Activated T-helper 9 cell treated with anti-CD3 and anti-CD28 coated beads, Interleukin-2, amount 50 U/mL, for 16 hours (primary cell): ENCODE data around the gene PSEN1.

Experiments used
- DNase-seq: peaks from one replicate; pipeline ENCODE4 v3.0.0-alpha.2; 2020; ENCODE audit warnings: low read depth

The PSEN1 gene

DNA sequence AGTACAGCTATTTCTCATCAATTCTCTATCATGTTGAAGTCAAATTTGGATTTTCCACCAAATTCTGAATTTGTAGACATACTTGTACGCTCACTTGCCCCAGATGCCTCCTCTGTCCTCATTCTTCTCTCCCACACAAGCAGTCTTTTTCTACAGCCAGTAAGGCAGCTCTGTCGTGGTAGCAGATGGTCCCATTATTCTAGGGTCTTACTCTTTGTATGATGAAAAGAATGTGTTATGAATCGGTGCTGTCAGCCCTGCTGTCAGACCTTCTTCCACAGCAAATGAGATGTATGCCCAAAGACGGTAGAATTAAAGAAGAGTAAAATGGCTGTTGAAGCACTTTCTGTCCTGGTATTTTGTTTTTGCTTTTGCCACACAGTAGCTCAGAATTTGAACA is 83.8 kb downstream of the PSEN1 start:
- no peak for DNase-seq

DNA sequence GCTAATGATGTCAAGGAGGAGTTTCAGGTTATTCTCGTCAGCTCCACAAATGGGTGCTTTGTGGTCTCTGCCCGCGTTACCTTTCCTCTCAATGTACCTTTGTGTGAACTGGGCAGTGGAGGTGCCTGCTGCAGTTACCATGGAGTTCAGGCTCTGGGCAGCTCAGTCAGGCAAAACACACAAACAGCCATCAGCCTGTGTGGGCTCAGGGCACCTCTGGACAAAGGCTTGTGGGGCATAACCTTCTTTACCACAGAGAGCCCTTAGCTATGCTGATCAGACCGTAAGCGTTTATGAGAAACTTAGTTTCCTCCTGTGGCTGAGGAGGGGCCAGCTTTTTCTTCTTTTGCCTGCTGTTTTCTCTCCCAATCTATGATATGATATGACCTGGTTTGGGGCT is 84.3 kb downstream of the PSEN1 start:
- no peak for DNase-seq

- no peak for DNase-seq
Observed at GRCh38 chr14:73221945-73222344, 85.6 kb downstream of the PSEN1 start.

DNA sequence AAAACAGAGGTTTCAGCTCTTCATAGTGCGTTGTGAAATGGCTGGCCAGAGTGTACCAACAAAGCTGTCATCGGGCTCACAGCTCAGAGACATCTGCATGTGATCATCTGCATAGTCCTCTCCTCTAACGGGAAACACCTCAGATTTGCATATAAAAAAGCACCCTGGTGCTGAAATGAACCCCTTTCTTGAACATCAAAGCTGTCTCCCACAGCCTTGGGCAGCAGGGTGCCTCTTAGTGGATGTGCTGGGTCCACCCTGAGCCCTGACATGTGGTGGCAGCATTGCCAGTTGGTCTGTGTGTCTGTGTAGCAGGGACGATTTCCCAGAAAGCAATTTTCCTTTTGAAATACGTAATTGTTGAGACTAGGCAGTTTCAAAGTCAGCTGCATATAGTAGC is 86.7 kb downstream of the PSEN1 start:
- no peak for DNase-seq

- no peak for DNase-seq
Observed at GRCh38 chr14:73225496-73225895, 89.2 kb downstream of the PSEN1 start.

DNA sequence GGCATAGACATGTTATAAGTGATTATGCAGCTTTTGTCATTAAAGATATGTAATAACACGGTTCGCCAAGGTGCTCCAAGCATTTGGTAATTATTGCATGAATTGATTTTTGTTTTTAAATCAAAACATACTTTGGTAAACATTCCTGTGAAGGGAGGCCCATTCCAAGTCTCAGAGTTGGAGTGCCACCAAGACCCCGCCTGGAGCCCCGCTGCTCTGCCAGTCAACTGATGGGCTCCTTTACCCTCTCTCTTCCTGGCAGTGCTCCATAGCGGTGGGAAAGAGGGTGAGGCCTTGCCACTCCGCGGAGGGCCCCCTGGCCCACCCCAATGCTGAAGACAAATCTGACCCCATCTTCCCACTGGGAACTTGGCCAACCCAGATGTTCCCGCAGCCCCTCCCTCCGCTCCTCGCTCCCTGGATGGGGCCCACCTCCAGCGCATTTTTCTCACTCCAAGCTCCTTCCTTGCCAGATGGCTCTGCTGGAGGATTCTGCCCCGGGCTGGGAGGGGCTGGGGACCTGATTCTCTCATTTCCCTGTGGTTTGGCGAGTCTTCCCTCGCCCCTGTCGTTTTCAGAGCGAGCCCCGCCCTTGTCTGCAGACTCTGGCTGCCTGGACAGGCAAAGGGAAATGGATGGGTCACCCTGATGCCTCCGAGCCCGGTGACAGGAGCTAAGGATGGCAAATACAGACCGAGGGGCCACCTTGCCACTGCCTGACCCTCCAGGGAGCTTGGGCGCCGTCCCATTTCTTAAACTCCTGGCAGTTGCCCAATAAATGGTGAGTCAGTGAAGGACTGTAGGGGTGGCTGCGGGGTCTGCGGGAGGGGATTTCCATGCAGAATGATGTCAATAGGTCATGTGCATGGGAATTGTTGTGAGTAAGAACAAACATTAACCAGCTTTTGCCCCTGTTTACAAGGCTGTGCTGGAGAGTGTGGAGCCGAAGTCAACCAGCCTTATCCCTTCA is 91.8 kb downstream of the PSEN1 start:
- no peak for DNase-seq

DNA sequence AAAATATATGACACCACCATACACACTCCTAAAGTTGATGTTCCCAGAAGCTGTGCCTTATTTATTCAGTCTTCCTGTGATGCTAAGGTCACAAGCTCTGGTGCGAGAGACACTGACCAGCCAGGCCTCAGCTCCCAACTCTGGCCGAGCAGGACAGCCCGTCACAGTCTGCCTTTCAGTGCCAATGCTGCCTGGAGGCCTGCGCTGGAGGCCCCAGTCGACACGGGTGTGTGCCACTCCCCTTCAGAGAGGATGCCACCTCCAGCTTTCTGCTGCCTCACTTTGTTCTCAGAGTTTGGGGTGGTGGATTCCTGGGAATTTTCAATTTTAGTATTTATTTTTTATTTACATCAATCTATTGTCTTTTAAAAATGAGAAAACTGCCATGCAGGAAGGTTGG is 93.7 kb downstream of the PSEN1 start:
- no peak for DNase-seq

DNA sequence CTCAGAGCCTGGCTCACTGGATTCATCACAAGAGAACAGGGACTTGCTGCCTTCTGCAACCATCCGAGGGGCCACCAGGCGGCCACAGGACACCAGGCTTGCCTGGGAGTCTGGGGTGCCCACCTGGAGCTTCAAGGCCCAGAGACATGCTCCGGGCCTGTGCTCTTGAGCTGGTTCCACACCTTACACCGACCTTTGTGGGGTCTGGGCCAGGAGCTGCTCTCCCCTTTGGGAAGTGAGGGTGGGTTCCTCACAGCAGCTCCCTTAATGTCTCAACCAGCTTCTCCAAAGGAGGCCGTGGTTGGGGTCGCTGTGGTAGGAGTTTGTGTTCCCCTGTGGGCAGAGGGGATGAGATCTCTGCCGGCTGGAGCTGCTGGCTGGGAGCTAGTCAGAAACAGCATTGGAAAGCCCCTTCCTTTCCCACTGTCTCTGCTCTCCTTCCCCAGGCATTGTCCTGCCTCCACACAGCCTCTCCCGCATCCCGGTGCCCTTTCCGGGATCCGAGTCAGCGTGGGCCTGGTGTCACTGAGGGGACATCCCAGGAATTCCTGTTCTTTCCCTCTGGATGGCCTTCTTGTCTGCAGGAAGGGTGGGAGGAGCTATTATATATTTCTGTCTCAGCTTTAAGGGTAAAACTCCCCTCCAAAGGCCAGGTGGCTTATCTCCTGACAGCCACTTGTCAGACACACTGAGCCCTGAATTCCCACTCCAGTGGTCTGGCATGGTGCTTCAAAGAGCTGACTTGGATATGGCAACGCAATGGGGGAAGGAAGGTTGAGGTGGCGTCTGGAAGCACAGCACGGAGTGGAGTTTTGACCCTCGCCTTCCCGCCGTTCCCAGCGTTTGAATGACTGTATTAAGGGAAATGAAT is 95.9 kb downstream of the PSEN1 start:
- DNase-seq = no peak

DNA sequence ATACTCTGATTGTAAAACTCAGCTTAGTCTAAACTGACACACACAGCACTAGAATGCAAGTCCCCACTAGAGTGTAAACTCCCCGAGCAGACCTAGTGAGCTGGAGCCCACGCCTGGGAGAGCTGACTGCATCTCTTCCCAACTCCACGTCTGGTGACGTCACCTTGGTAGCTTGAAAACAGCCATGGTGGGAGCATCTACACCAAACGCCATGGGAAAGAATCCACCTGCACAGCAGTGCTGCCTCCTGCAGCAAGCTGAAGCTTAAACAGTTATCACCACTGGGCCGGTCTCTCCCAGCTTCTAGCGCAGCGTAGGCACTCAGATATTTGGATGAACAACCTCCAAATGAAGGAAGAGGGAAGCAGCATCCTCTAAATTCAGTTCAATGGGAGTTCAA is 96.7 kb downstream of the PSEN1 start:
- DNase-seq = no peak

DNA sequence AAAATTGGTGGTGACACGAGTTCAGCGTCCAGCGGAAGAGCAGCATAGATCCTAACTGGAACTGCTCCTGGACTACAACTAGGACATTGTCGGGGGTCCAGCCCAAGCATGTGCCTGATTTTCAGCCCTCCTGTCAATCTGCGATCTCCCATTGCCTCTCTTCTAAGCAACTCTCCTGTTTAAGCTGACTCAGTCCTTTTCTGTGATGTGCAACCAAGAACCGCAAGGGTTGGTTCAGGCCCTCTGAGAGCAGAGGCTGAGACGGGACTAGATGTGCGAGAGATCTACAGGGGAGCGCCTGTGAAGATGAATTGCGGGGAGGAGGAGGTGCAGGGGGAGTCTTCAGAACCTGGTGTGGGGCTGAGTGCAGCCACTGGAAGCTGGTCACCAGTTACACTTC is 97.3 kb downstream of the PSEN1 start:
- no peak for DNase-seq

DNA sequence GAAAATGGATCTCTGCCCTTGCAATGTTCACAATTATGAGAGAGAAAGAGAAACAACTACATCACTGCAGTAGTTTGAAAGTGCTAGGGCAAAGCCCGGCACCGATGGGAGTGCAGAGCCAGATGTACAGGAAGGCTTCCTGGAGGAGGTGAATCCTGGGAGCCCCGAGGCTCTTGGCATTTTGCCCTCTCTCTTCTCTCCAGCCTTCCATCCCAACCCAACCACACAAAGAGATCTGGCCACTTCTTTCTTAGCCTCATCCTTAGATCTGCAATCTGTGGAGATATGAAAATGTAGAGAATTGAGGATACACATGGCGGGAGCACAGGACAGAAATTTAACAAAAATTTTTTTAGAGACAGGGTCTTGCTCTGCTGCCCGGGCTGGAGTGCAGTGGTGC is 97.7 kb downstream of the PSEN1 start:
- DNase-seq = no peak

GRCh38 chr14:73234586-73235394 is 98.5 kb downstream of the PSEN1 start:
- no peak for DNase-seq

DNA sequence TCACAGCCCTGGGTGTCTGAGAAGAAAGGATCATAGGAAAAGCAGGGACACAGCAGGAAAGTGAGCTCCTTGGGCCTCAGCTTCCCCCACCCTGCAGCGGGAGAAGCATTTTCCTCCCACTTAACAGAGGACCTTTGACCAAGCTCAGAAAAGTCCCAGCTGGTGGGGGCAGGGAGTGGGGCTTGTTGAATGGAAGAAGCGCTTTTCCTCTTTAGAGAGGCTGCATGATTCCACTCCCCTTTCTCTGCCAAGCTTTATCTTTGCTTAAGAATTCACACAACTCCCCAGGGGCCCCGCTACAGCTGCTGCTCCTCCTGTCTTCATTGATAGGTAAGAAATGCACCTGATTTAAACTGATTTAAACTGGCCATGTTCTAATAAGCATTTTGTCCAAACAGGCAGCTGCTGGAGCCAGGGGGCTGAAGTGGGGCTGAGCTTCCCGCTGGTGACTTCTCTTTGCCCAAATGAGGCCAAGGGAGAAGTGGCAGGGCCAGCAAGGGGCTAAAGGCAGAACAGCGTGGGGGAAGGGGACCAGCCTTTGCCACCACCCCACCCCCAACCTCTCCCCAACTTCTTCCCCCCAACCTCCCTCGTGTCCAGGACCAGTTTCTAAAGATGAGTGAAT is 99.3 kb downstream of the PSEN1 start:
- DNase-seq = no peak

GRCh38 chr14:73236157-73236556 is 99.8 kb downstream of the PSEN1 start:
- no peak for DNase-seq

DNA sequence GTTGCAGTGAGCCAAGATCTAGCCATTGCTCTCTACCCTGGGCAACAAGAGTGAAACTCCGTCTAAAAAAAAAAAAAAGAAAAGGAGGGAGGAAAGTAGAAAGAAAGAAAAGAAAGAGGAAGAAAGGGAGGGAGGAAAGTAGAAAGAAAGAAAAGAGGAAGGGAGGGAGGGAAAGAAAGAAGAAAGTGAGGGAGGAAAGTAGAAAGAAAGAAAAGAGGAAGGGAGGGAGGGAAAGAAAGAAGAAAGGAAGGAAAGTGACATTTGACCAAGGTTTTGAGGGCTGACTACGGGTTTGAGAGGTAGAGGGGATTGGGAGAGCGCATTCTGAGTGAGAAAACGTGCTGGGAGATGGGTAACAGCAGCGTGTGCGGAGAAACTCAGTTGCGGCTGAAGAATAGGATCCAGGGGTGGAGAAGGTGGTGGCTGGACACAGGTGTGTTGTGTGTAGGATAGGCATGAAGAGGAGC is 100.5 kb downstream of the PSEN1 start:
- no peak for DNase-seq

DNA sequence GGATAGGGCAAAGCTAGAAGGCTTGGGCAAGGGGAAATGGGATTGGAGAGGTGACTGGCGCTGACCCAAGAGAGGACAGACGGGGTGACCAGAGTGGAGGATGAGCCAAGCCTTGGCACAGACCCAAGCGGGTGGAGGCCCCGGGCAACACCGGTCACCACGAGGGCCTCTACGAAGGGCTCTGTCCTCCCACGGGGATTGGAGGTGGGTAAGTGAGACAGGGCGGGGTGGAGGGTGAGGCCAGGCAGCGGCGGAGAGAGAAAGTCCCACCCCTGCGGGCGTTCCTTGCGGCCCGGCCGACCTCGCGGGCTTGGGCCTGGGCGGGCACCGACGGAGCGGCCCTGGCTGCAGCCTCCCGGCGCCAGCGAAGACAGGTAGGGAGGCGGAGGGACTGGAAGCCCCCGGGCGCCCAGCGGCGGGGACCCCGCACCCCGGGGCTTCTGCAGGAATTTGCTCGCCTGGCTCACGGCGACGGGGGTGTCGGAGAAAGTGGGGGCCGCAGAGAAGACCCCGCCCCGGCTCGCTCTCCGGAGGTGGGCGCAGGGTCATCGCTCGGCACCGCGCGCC is 101.0 kb downstream of the PSEN1 start, which contains the start of gene PAPLN:
TSS of gene PAPLN (plus strand) at position 288 of the 567 bp plus-strand sequence. CDS start 2,273 bp downstream, outside the sequence.
- DNase-seq = no peak

DNA sequence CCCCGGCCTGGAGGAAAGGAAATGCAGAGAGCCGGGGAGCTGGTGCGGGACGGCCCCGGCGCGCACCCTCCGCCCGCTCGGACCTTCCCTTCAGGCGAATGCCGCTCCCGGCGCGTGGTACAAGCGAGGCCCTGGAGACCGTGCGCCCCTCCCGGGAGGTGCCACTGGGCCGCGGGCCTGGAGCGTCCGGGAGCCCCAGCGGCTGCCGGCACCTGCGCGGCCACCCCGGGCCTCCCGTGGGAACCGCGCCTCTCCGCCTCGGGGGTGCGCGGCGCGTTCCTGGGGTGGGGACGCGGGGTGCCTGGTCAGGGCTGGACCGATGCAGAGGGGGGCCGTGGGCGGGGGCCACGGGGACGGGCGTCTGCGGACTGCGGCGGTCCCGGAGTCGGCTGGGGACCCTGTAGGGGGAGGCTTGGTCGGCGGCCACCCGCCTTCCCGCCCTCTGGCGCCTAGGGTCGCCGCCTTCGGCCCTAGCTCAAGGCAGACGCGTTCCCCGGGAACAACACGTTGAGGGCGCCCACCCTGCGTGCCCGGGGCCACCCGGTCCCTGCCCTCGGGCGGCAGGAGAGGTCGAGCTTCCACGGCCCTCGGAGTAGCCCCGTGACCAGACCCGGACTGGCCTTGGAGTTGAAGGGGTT is 101.6 kb downstream of the PSEN1 start:
- no peak for DNase-seq

GRCh38 chr14:73238424-73238852 is 102.1 kb downstream of the PSEN1 start:
- DNase-seq = no peak

DNA sequence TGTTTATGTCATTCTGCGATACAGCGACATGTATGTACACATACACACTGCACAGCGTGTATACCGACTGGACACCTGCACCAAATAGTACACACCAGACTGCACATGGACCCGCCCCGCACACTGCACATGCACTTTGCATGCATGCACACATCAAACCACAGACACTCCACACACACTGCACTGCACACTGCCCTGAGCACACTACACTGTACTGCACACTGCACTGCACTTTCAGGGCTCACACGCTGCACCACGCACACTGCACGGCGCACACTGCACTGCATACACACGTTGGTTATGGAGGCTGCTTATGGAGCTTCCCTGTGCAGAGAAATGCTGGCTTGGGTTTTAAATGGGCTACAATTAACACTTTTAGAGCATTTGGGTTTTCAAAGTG is 102.6 kb downstream of the PSEN1 start:
- DNase-seq = no peak
